Measurements from ENCODE around the gene COX14.

DNA sequence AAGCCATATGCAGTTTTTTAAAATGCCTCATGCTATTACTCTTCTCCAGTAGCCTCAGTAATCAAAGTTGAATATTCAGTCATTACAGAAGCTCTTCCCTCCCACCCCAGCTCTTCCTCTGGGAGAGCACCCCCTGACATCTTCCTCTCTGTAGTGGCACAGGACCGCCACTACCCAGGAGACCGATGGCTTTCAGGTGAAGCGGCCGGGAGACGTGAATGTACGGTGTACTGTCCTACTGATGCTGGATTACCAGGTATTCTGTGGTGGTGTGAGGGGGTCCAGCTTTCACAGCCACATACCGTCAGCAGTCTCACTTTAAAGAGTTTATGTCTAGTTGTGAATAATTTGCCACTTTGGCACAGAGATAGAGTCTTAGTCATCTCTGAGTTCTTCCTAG, 22.3 kb upstream of the COX14 start:
- no peak for TF ChIP-seq YY1 (IDR thresholded peaks at IDR 0.05; ENCODE audit: insufficient read depth, insufficient read length)
- no peak for TF ChIP-seq SUZ12 (IDR thresholded peaks at IDR 0.05; ENCODE audit: extremely low read depth, insufficient read depth, insufficient read length)

Measured in NT2/D1 (cell line).